ENCODE results near the gene ZC3H4. TPM values are rescaled to one million over a fixed set of nuclear protein-coding genes. Genes with fewer than 3 reads are reported as not detected.
A peak's percentile ranks its signal among the peaks of the same experiment; 100 is the strongest.

The ZC3H4 gene
- total and polyA plus RNA-seq, 10 of the 15 experiments (the other 5 are each of a cell fraction or from before 2014, with no cell fraction given): 5.1 to 86.3 (median 15.5) TPM

GRCh38 chr19:47130589-47131227, 17.1 kb upstream of the ZC3H4 start, which contains the start of gene SAE1 (continued):
- TF ChIP-seq MLLT1 (IDR thresholded peaks at IDR 0.05) (peak; percentile 80), POLR2AphosphoS5 (IDR thresholded peaks at IDR 0.05; ENCODE audit: low read length) (peak; percentile 80), RELB (IDR thresholded peaks at IDR 0.05; ENCODE audit: low read depth) (peak; percentile 70; the same call in 1 of the 2 replicates), SMARCA5 (IDR thresholded peaks at IDR 0.05) (peak; percentile 86; the same call in 1 of the 2 replicates), NFXL1 (IDR thresholded peaks at IDR 0.05; ENCODE audit: borderline replicate concordance) (no peak), MTA2 (IDR thresholded peaks at IDR 0.05; ENCODE audit: low read depth) (no peak; the same call in 1 of the 2 replicates), MXI1 (IDR thresholded peaks at IDR 0.05; ENCODE audit: low read depth, low read length) (peak; percentile 75; the same call in 1 of the 2 replicates), SRF (IDR thresholded peaks at IDR 0.05; ENCODE audit: low read depth in 2 of 2, low read length in 2 of 2) (peak; percentile 47 to 77; a peak in 3 of 4 replicates), HDGF (IDR thresholded peaks at IDR 0.05) (peak; percentile 73; the same call in 1 of the 2 replicates), FOXM1 (IDR thresholded peaks at IDR 0.05; ENCODE audit: low read depth, low read length) (no peak), PRDM15 (CRISPR knock-in tag; IDR thresholded peaks at IDR 0.05) (peak; percentile 89), USF1 (IDR thresholded peaks at IDR 0.05; ENCODE audit: borderline replicate concordance, extremely low read length, insufficient read depth, low read depth, low read length) (peak; percentile 96), TAF1 (IDR thresholded peaks at IDR 0.05; ENCODE audit: borderline replicate concordance, low read depth, low read length) (peak; percentile 80), KAT2A (conservative IDR thresholded peaks at IDR 0.05; ENCODE audit: control insufficient read depth, low read depth, low read length) (no peak), BHLHE40 (IDR thresholded peaks at IDR 0.05; ENCODE audit: borderline replicate concordance in 1 of 2, low read depth in 2 of 2, low read length in 1 of 2) (peak; percentile 100), RAD51 (IDR thresholded peaks at IDR 0.05) (peak; percentile 99), NBN (IDR thresholded peaks at IDR 0.05) (peak; percentile 66; the same call in 1 of the 2 replicates), ZNF207 (IDR thresholded peaks at IDR 0.05; ENCODE audit: borderline replicate concordance) (peak; percentile 88; the same call in 1 of the 2 replicates), MEF2B (IDR thresholded peaks at IDR 0.05; ENCODE audit: partially characterized antibody, poor library complexity, severe bottlenecking) (peak; percentile 62)

Measured in GM12878 (cell line).